SK-N-MC (cell line): ENCODE data around the gene RCBTB1.
"Not testable (repeated sequence)": the region's sequence is repeated elsewhere in the genome, so short reads cannot be mapped to it uniquely, and the experiment has no call there.

Experiments used
- EZH2 ChIP-seq: fragments of 200-600 bp; sonication (generic); IDR thresholded peaks from one replicate; pipeline ENCODE4 v1.6.1; 2017; ENCODE audit warnings: antibody characterized with exemption
- FOXP2 ChIP-seq: optimal IDR thresholded peaks from 2 replicates; pipeline ENCODE3; 2011; ENCODE audit warnings: mild to moderate bottlenecking, moderate library complexity; ENCODE audit not compliant: insufficient read depth; ENCODE audit errors: extremely low read length, control extremely low read depth
- POLR2AphosphoS5 ChIP-seq: IDR thresholded peaks from 2 replicates; pipeline ENCODE4 v1.6.1; 2012; ENCODE audit warnings: mild to moderate bottlenecking, low read depth, low read length, borderline replicate concordance

GRCh38 chr13:49602615-49603014, 17.3 kb upstream of the RCBTB1 start:
- TF ChIP-seq EZH2, POLR2AphosphoS5, FOXP2: not testable (repeated sequence)
